Parathyroid adenoma (tissue), 2 donors: ENCODE data around the gene HECW1.

Source experiments
- H2AFZ ChIP-seq: fragments of 300-600 bp; sonication (generic); one replicate; pipeline ENCODE4 v1.7.0; 2017; ENCODE audit warnings: antibody characterized with exemption, mild to moderate bottlenecking
- H3K27ac ChIP-seq: fragments of 300-600 bp; sonication (generic); one replicate; pipeline ENCODE4 v1.7.0; 2017
- H3K27me3 ChIP-seq: fragments of 300-600 bp; sonication (generic); one replicate; pipeline ENCODE4 v1.7.0; 2017; ENCODE audit warnings: low read length; ENCODE audit not compliant: control insufficient read depth, insufficient read depth
- H3K36me3 ChIP-seq: fragments of 300-600 bp; sonication (generic); one replicate; pipeline ENCODE4 v1.7.0; 2017; ENCODE audit warnings: low read length; ENCODE audit not compliant: control insufficient read depth, insufficient read depth
- H3K4me1 ChIP-seq: fragments of 300-600 bp; sonication (generic); one replicate; pipeline ENCODE4 v1.7.0; 2017; ENCODE audit warnings: control low read depth
- H3K4me2 ChIP-seq: fragments of 300-600 bp; sonication (generic); one replicate; pipeline ENCODE4 v1.7.0; 2017; ENCODE audit warnings: low read length
- H3K4me3 ChIP-seq: fragments of 300-600 bp; sonication (generic); one replicate; pipeline ENCODE4 v1.7.0; 2017; ENCODE audit warnings: low read depth, low read length
- H3K79me2 ChIP-seq: fragments of 300-600 bp; sonication (generic); one replicate; pipeline ENCODE4 v1.7.0; 2017; ENCODE audit warnings: control low read depth
- H3K9ac ChIP-seq: fragments of 300-600 bp; sonication (generic); one replicate; pipeline ENCODE4 v1.7.0; 2017; ENCODE audit warnings: mild to moderate bottlenecking
- H3K9me3 ChIP-seq: fragments of 300-600 bp; sonication (generic); one replicate; pipeline ENCODE4 v1.7.0; 2017; ENCODE audit warnings: low read length; ENCODE audit not compliant: control insufficient read depth
- CTCF ChIP-seq: fragments of 300-600 bp; sonication (generic); IDR thresholded peaks from one replicate; pipeline ENCODE4 v1.7.0; 2017; ENCODE audit warnings: antibody characterized with exemption, mild to moderate bottlenecking
- donor health status: primary hyperparathyroidism.

The HECW1 gene

GRCh38 chr7:43522406-43523156 is 410.1 kb downstream of the HECW1 start:
- Histone ChIP-seq H2AFZ (no peak overlapping the region), H3K27me3 (no peaks in the 10 kb centered on the region), H3K79me2 (no peaks in the 10 kb centered on the region), H3K36me3 (no peaks in the 10 kb centered on the region), H3K9me3 (no peaks in the 10 kb centered on the region), H3K27ac (no peak overlapping the region), H3K9ac (no peak overlapping the region), H3K4me1 (no peaks in the 10 kb centered on the region), H3K4me2 (no peak overlapping the region), H3K4me3 (no peak overlapping the region)
- TF ChIP-seq CTCF = no peak

GRCh38 chr7:43528576-43529354 is 416.3 kb downstream of the HECW1 start:
- H3K79me2 ChIP-seq = no peaks in the 10 kb centered on the region
- no peak overlapping the region for H2AFZ ChIP-seq
- H3K4me1 ChIP-seq = peaks cover 4% of the 10 kb centered on the region
- no peak overlapping the region for H3K4me2 ChIP-seq
- H3K36me3 ChIP-seq = no peaks in the 10 kb centered on the region
- no peak overlapping the region for H3K27ac ChIP-seq
- TF ChIP-seq CTCF = no peak
- H3K9me3 ChIP-seq = no peaks in the 10 kb centered on the region
- H3K9ac ChIP-seq = no peak overlapping the region
- no peak overlapping the region for H3K4me3 ChIP-seq
- no peaks in the 10 kb centered on the region for H3K27me3 ChIP-seq

GRCh38 chr7:43530553-43531410 is 418.3 kb downstream of the HECW1 start:
- no peak for TF ChIP-seq CTCF
- H3K9me3 ChIP-seq = no peaks in the 10 kb centered on the region

GRCh38 chr7:43531700-43532099 is 419.3 kb downstream of the HECW1 start:
- no peak for TF ChIP-seq CTCF
- H3K9ac ChIP-seq = no peak overlapping the region
- H3K4me1 ChIP-seq = peaks cover 4% of the 10 kb centered on the region
- no peaks in the 10 kb centered on the region for H3K27me3 ChIP-seq
- H2AFZ ChIP-seq = no peak overlapping the region
- H3K79me2 ChIP-seq = no peaks in the 10 kb centered on the region
- no peak overlapping the region for H3K27ac ChIP-seq
- no peaks in the 10 kb centered on the region for H3K9me3 ChIP-seq
- no peaks in the 10 kb centered on the region for H3K36me3 ChIP-seq
- H3K4me3 ChIP-seq = no peak overlapping the region
- no peak overlapping the region for H3K4me2 ChIP-seq

More at GRCh38 chr7:43530553-43531410, 418.3 kb downstream of the HECW1 start:
- no peak overlapping the region for H3K4me2 ChIP-seq
- H3K36me3 ChIP-seq = no peaks in the 10 kb centered on the region
- no peaks in the 10 kb centered on the region for H3K79me2 ChIP-seq
- H2AFZ ChIP-seq = no peak overlapping the region
- no peak overlapping the region for H3K9ac ChIP-seq
- peaks cover 4% of the 10 kb centered on the region for H3K4me1 ChIP-seq
- H3K4me3 ChIP-seq = no peak overlapping the region
- H3K27ac ChIP-seq = no peak overlapping the region
- H3K27me3 ChIP-seq = no peaks in the 10 kb centered on the region
